ENCODE data around the gene MED20.
"Not testable (repeated sequence)": the region's sequence is repeated elsewhere in the genome, so short reads cannot be mapped to it uniquely, and the experiment has no call there.

The MED20 gene

DNA sequence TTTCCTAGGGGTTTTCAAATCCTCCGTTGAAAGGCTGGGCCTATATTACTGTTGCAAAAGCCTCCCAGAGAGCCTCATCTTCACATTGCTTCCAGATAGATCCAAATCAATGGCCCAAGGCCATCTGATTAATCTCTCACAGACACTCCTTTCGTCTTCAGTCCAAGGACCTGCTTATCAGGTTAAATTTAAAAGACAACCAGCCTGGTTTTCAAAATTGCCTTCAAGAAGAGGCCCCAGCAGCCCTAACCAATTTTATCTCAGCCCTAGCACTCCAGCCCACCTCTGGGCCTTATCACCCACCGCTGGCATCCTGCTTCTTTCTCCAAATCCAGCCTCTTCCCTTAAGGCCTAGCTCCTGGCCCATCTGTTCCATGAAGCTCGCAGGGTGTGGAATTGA is 36.2 kb upstream of the MED20 start:
- H3K4me3 ChIP-seq (ENCODE audit: low read depth in 1 of 2, low read length in 1 of 2): no peak overlapping the region
- no peaks in the 10 kb centered on the region for H3K9me3 ChIP-seq
- no peaks in the 10 kb centered on the region for H3K36me3 ChIP-seq
- no peaks in the 10 kb centered on the region for H3K27me3 ChIP-seq
- TF ChIP-seq, protein P1, sequence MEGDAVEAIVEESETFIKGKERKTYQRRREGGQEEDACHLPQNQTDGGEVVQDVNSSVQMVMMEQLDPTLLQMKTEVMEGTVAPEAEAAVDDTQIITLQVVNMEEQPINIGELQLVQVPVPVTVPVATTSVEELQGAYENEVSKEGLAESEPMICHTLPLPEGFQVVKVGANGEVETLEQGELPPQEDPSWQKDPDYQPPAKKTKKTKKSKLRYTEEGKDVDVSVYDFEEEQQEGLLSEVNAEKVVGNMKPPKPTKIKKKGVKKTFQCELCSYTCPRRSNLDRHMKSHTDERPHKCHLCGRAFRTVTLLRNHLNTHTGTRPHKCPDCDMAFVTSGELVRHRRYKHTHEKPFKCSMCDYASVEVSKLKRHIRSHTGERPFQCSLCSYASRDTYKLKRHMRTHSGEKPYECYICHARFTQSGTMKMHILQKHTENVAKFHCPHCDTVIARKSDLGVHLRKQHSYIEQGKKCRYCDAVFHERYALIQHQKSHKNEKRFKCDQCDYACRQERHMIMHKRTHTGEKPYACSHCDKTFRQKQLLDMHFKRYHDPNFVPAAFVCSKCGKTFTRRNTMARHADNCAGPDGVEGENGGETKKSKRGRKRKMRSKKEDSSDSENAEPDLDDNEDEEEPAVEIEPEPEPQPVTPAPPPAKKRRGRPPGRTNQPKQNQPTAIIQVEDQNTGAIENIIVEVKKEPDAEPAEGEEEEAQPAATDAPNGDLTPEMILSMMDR (IDR thresholded peaks at IDR 0.05): no peak
- H3K27ac ChIP-seq: no peak overlapping the region
- H3K4me1 ChIP-seq (ENCODE audit: control insufficient read depth in 1 of 2, insufficient read depth in 1 of 2, low read depth in 1 of 2, low read length in 1 of 2): no peaks in the 10 kb centered on the region

DNA sequence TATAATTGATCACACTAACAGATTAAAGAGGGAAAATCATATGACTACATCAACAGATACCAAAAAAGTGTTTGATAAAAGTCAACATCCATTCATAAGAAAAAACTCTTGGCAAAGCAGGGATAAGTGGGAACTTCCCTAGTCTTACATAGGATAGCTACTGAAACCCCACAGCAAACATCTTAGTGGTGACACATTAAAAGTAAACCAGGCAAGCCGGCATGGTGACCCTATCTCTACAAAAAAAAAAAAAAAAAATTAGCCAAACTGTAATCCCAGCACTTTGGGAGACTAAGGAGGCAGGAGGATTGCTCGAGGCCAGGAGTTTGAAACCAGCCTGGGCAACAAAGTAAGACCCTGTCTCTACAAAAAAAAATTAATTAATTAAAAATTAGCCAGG is 34.5 kb upstream of the MED20 start:
- no peaks in the 10 kb centered on the region for H3K9me3 ChIP-seq
- no peaks in the 10 kb centered on the region for H3K36me3 ChIP-seq
- TF ChIP-seq, protein P1 (IDR thresholded peaks at IDR 0.05): no peak
- H3K27ac ChIP-seq: no peak overlapping the region
- H3K27me3 ChIP-seq: no peaks in the 10 kb centered on the region
- H3K4me1 ChIP-seq (ENCODE audit: control insufficient read depth in 1 of 2, insufficient read depth in 1 of 2, low read depth in 1 of 2, low read length in 1 of 2): no peaks in the 10 kb centered on the region
- H3K4me3 ChIP-seq (ENCODE audit: low read depth in 1 of 2, low read length in 1 of 2): no peak overlapping the region

DNA sequence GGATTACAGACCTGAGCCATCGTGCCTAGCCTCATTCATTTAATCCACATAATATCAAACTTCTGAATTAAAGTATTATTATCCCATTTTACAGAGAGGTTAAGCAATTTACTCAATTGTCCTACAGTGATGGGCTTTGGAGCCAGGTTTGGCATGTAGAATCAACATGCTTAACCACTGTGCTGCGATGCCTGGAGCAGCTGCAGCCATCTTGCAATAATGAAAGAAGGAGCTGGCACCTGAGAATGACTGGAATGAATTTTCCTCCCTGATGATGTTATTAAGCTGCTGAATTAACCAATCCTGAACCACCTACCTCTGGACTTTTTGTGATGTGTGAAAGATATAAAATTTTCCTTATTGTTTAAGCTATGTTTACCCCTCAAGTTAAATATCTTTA is 33.7 kb upstream of the MED20 start:
- Histone ChIP-seq H3K27ac (no peak overlapping the region), H3K36me3 (no peaks in the 10 kb centered on the region), H3K9me3 (no peaks in the 10 kb centered on the region), H3K4me1 (ENCODE audit: control insufficient read depth in 1 of 2, insufficient read depth in 1 of 2, low read depth in 1 of 2, low read length in 1 of 2) (no peaks in the 10 kb centered on the region), H3K27me3 (no peaks in the 10 kb centered on the region), H3K4me3 (ENCODE audit: low read depth in 1 of 2, low read length in 1 of 2) (no peak overlapping the region)
- TF ChIP-seq, protein P1 (IDR thresholded peaks at IDR 0.05): no peak

DNA sequence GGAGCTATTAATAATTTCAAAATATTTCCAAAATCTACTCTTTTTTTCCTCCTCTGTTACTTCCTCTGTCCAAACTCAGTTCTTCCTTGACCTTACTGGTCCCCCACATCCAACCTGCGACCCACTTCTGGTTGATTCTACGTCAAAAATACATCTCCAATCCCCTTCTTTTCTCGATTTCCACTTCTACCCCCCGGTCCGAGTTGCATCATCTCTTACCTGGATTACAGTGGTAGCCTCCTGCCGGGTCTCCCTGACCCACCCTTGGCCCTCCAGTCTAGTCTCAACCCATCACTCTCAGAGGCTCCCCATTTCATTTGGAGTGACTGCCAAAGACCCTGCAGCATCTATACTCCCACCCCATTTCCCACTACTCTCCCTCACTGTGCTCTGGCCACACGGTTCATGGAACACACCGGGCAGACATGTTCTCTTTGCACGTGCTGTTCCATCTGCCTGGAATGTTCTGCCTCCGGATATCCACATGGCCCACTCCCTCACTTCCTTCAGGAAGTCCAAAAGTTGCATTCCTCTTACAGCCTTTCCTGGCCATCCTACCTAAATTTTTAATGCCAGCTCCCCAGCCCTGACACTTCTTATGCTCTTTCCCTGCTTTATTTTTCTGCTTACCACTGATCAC is 26.8 kb upstream of the MED20 start:
- no peaks in the 10 kb centered on the region for H3K36me3 ChIP-seq
- no peaks in the 10 kb centered on the region for H3K9me3 ChIP-seq
- TF ChIP-seq, protein P1 (IDR thresholded peaks at IDR 0.05): no peak
- H3K27me3 ChIP-seq: no peaks in the 10 kb centered on the region
- H3K4me1 ChIP-seq (ENCODE audit: control insufficient read depth in 1 of 2, insufficient read depth in 1 of 2, low read depth in 1 of 2, low read length in 1 of 2): peaks cover 12 to 14% of the 10 kb centered on the region in 2 experiments
- no peak overlapping the region for H3K27ac ChIP-seq
- no peak overlapping the region for H3K4me3 ChIP-seq (ENCODE audit: low read depth in 1 of 2, low read length in 1 of 2)

DNA sequence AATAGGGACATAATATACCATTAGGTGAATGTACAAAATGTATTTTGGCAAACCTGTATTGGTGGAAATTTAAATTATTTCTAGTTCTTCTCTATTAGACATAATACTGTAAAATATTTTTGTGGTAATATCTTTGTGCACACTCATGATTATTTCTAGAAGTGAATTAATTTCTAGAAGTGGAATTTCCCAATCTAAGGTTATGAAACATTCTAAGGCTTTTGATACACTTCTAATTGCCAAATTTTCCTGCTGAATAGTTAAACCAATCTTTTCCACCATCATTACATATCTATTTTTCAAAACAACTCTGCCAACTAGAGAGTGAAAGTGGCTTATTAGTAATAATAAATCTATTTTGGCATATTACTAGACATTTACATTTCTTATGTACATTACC is 22.5 kb upstream of the MED20 start:
- no peaks in the 10 kb centered on the region for H3K9me3 ChIP-seq
- H3K4me1 ChIP-seq (ENCODE audit: control insufficient read depth in 1 of 2, insufficient read depth in 1 of 2, low read depth in 1 of 2, low read length in 1 of 2): peaks cover 46 to 47% of the 10 kb centered on the region in 2 experiments
- H3K27me3 ChIP-seq: no peaks in the 10 kb centered on the region
- no peak overlapping the region for H3K4me3 ChIP-seq (ENCODE audit: low read depth in 1 of 2, low read length in 1 of 2)
- peak overlapping the region; percentile 15 for H3K27ac ChIP-seq
- TF ChIP-seq, protein P1 (IDR thresholded peaks at IDR 0.05): no peak
- peaks cover 7% of the 10 kb centered on the region for H3K36me3 ChIP-seq

DNA sequence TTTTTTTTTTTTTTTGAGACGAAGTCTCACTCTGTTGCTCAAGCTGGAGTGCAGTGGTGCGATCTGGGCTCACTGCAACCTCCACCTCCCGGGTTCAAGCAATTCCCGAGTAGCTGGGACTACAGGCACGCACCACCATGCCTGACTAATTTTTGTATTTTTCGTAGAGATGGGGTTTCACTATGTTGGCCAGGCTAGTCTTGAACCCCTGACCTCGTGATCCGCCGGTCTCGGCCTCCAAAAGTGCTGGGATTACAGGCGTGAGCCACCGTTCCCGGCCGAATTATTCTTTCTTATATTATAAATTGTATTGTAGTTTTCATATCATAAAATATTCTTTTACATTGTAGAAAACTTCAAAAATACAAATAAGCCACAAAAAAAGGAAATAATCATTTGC is 21.9 kb upstream of the MED20 start:
- not testable (repeated sequence) for H3K36me3 ChIP-seq; H3K27me3 ChIP-seq; H3K4me3 ChIP-seq (ENCODE audit: low read depth in 1 of 2, low read length in 1 of 2); H3K9me3 ChIP-seq
- Histone ChIP-seq H3K4me1 (ENCODE audit: control insufficient read depth in 1 of 2, insufficient read depth in 1 of 2, low read depth in 1 of 2, low read length in 1 of 2) (peaks cover 51 to 53% of the 10 kb centered on the region in 2 experiments), H3K27ac (peak overlapping the region; percentile 15)

All from neutrophil (primary cell).